SK-N-SH treated with all-trans-retinoic acid at 6 μM for 48 hours (cell line): ENCODE data around the gene TOGARAM1.

ENCODE experiments used
- CREB5 ChIP-seq: fragments of 250-450 bp; sonication (Bioruptor Pico); IDR thresholded peaks from 2 replicates; pipeline ENCODE4 v1.5.1; 2020; ENCODE audit warnings: low read depth, mild to moderate bottlenecking, moderate library complexity
- TF ChIP-seq, protein P1 (sequence below): fragments of 250-450 bp; sonication (Bioruptor Pico); IDR thresholded peaks from 2 replicates; pipeline ENCODE4 v1.8.0; 2020; ENCODE audit warnings: mild to moderate bottlenecking, moderate library complexity, borderline replicate concordance

GRCh38 chr14:44937547-44937946 is 24.4 kb upstream of the TOGARAM1 start:
- TF ChIP-seq CREB5 (CRISPR knock-in tag): no peak
- TF ChIP-seq, protein P1, sequence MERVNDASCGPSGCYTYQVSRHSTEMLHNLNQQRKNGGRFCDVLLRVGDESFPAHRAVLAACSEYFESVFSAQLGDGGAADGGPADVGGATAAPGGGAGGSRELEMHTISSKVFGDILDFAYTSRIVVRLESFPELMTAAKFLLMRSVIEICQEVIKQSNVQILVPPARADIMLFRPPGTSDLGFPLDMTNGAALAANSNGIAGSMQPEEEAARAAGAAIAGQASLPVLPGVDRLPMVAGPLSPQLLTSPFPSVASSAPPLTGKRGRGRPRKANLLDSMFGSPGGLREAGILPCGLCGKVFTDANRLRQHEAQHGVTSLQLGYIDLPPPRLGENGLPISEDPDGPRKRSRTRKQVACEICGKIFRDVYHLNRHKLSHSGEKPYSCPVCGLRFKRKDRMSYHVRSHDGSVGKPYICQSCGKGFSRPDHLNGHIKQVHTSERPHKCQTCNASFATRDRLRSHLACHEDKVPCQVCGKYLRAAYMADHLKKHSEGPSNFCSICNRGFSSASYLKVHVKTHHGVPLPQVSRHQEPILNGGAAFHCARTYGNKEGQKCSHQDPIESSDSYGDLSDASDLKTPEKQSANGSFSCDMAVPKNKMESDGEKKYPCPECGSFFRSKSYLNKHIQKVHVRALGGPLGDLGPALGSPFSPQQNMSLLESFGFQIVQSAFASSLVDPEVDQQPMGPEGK (CRISPR knock-in tag): no peak
